OCI-LY1 (cell line): ENCODE measurements around the gene TOR4A.

ENCODE experiments used
- H2AFZ ChIP-seq: fragments of 200-600 bp; sonication (generic), shearing (Covaris generic); 2 replicates; pipeline ENCODE4 v1.6.0; 2014; ENCODE audit warnings: antibody characterized with exemption, mild to moderate bottlenecking, low read length
- H3F3A ChIP-seq: fragments of 200-600 bp; sonication (generic), shearing (Covaris generic); 2 replicates; pipeline ENCODE4 v1.6.0; 2014; ENCODE audit warnings: mild to moderate bottlenecking, antibody characterized with exemption, low read length, moderate library complexity; ENCODE audit not compliant: insufficient read depth
- H3K27ac ChIP-seq: fragments of 200-600 bp; sonication (generic); 2 replicates; pipeline ENCODE4 v1.5.1; 2014; ENCODE audit warnings: low read length, mixed run types, mild to moderate bottlenecking, low read depth; ENCODE audit not compliant: poor library complexity, severe bottlenecking
- H3K27me3 ChIP-seq: fragments of 200-600 bp; sonication (generic); 2 replicates; pipeline ENCODE4 v1.6.0; 2014; ENCODE audit warnings: antibody characterized with exemption, mild to moderate bottlenecking, low read length, moderate library complexity; ENCODE audit not compliant: insufficient read depth
- H3K36me3 ChIP-seq: fragments of 200-600 bp; sonication (generic); 2 replicates; pipeline ENCODE4 v1.6.1; 2014; ENCODE audit warnings: mild to moderate bottlenecking, antibody characterized with exemption, low read length, moderate library complexity, mixed read lengths; ENCODE audit not compliant: insufficient read depth
- H3K4me1 ChIP-seq: fragments of 200-600 bp; sonication (generic); 2 replicates; pipeline ENCODE4 v1.5.1; 2014; ENCODE audit warnings: mild to moderate bottlenecking, low read length, moderate library complexity; ENCODE audit not compliant: insufficient read depth, severe bottlenecking
- H3K4me2 ChIP-seq: fragments of 200-600 bp; sonication (generic), shearing (Covaris generic); 2 replicates; pipeline ENCODE4 v1.6.1; 2014; ENCODE audit warnings: low read length
- H3K4me3 ChIP-seq: fragments of 200-600 bp; sonication (generic); 2 replicates; pipeline ENCODE4 v1.5.1; 2014; ENCODE audit warnings: low read length, low read depth, mild to moderate bottlenecking, mixed read lengths; ENCODE audit not compliant: poor library complexity, severe bottlenecking
- H3K79me2 ChIP-seq: fragments of 200-600 bp; shearing (Covaris generic); 2 replicates; pipeline ENCODE4 v1.6.1; 2016; ENCODE audit warnings: mixed run types, low read length, mixed read lengths; ENCODE audit not compliant: insufficient read depth
- H3K9ac ChIP-seq: fragments of 200-600 bp; sonication (generic), shearing (Covaris generic); 2 replicates; pipeline ENCODE4 v1.6.1; 2014; ENCODE audit warnings: mild to moderate bottlenecking, low read length, mixed read lengths
- H3K9me2 ChIP-seq: fragments of 200-600 bp; sonication (generic), shearing (Covaris generic); 2 replicates; pipeline ENCODE4 v1.6.1; 2014; ENCODE audit warnings: low read depth, mild to moderate bottlenecking, low read length, mixed read lengths
- H3K9me3 ChIP-seq: fragments of 200-600 bp; shearing (Covaris generic); 2 replicates; pipeline ENCODE4 v1.6.1; 2014; ENCODE audit warnings: low read length, mixed read lengths
- H4K20me1 ChIP-seq: fragments of 200-600 bp; sonication (generic), shearing (Covaris generic); 2 replicates; pipeline ENCODE4 v1.6.0; 2016; ENCODE audit warnings: mild to moderate bottlenecking, low read length; ENCODE audit not compliant: insufficient read depth
- EZH2 ChIP-seq: fragments of 200-600 bp; sonication (generic), shearing (Covaris generic); IDR thresholded peaks from 2 replicates; pipeline ENCODE4 v1.8.0; 2017; ENCODE audit warnings: borderline replicate concordance, mixed run types, mild to moderate bottlenecking, antibody characterized with exemption, low read length, moderate library complexity, mixed read lengths
- TF ChIP-seq, protein P1 (sequence below): fragments of 200-600 bp; sonication (generic), shearing (Covaris generic); IDR thresholded peaks from 2 replicates; pipeline ENCODE4 v1.5.1; 2017; ENCODE audit warnings: mild to moderate bottlenecking, antibody characterized with exemption, low read length, moderate library complexity, mixed read lengths

The TOR4A gene

DNA sequence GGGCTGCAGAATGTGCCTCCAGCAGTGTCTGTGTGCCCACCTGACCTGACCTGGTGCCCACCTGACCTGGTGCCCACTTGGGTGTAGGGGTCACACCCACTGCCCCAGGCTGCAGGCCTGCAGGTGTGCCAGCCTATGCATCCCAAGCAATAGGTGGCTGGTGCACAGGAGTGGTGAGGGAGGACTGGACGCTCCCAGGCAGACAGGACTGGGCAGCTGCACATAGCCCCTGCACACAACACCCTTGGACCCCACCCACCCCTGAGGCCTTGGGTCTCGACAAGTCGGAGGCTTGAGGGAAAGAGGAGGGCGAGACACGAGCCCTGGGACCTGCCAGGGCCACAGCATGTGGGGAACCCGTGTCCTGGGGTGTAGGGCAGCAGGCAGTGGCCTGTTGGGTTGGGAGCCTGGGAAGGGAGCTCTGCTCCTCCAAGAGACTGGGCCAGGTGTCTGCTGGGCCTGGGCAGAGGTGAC lies 35.4 kb downstream of the TOR4A start:
- TF ChIP-seq, protein P1, sequence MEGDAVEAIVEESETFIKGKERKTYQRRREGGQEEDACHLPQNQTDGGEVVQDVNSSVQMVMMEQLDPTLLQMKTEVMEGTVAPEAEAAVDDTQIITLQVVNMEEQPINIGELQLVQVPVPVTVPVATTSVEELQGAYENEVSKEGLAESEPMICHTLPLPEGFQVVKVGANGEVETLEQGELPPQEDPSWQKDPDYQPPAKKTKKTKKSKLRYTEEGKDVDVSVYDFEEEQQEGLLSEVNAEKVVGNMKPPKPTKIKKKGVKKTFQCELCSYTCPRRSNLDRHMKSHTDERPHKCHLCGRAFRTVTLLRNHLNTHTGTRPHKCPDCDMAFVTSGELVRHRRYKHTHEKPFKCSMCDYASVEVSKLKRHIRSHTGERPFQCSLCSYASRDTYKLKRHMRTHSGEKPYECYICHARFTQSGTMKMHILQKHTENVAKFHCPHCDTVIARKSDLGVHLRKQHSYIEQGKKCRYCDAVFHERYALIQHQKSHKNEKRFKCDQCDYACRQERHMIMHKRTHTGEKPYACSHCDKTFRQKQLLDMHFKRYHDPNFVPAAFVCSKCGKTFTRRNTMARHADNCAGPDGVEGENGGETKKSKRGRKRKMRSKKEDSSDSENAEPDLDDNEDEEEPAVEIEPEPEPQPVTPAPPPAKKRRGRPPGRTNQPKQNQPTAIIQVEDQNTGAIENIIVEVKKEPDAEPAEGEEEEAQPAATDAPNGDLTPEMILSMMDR = no peak
- TF ChIP-seq EZH2 = no peak

DNA sequence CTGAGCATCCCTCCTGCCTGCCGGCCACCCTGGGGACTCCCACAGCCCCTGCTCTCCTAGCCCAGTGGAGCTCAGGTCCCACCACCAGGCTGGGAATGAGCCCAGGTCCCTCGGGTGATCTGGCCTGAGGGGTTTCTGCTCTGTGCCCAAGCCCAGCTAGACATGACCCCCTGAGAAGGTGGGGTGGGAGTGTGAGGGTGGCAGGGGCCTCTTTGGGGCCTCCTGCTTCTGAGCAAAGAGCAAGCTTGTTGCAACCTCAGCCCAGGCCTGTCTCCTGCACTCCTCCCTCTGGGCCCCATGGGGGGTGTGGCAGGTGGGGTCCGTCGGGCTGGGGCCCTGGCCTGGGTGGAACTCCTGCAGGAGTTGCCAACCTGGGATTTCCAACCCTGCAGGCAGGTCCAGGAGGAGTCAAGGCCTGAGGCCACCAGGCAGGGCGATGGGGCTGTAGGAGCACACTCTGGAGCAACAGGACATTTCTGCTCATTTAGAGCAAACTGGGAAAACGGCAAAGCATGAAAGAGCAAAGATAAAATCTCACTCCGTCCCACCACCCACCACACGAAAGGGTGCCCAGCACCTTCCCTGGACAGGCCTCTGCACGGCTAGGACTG lies 35.9 kb downstream of the TOR4A start:
- Histone ChIP-seq H3K4me3 (no peak overlapping the region), H3K4me2 (no peak overlapping the region), H3K4me1 (no peaks in the 10 kb centered on the region)

More for the DNA sequence above, 35.4 kb downstream of the TOR4A start:
- Histone ChIP-seq H2AFZ (no peak overlapping the region), H3K4me2 (no peak overlapping the region), H3K27me3 (0 out of 2 replicates have a peak, but pooled peaks cover 5% of the 10 kb centered on the region), H3K4me3 (no peak overlapping the region), H3K79me2 (no peaks in the 10 kb centered on the region), H3K9me2 (no peaks in the 10 kb centered on the region), H3K36me3 (no peaks in the 10 kb centered on the region), H3K9ac (no peak overlapping the region), H3K9me3 (no peaks in the 10 kb centered on the region), H3K4me1 (no peaks in the 10 kb centered on the region), H4K20me1 (no peaks in the 10 kb centered on the region), H3K27ac (no peak overlapping the region), H3F3A (no peaks in the 10 kb centered on the region)

DNA sequence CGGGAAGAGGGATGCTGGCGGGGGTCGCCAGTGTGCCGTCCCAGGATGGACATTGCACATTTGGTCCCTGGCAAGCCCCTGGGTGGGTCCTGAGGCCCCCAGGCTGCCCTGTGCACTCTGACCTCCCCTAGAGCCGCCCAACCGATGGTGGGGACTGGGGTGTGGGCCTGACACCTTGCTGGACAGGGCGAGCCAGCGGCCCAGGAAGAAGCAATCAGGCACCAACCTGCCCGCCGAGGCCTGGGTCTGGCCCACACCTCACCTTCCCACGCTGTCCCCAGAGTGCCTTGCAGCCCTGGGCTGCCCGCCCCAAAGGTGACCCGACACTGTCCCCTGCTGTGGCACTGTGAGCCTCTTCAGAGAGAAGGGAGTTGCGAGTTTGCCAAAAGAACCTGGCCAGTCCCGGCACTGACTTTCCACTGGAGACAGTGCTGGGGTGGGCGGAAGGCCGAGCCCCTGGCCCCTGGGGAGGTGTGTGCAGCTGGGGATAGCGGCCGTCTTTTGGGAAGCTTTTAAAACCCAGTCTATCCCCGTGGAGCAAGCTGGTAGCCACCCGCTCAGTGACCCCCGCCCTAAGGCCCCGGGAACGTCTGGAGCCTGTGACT lies 36.5 kb downstream of the TOR4A start:
- H3K9ac ChIP-seq = no peak overlapping the region
- H3F3A ChIP-seq = no peaks in the 10 kb centered on the region
- H3K79me2 ChIP-seq = no peaks in the 10 kb centered on the region
- H3K27me3 ChIP-seq = 0 out of 2 replicates have a peak, but pooled peaks cover 5% of the 10 kb centered on the region
- no peaks in the 10 kb centered on the region for H3K36me3 ChIP-seq
- no peaks in the 10 kb centered on the region for H4K20me1 ChIP-seq
- no peak overlapping the region for H3K4me2 ChIP-seq
- H3K4me1 ChIP-seq = no peaks in the 10 kb centered on the region
- H3K27ac ChIP-seq = no peak overlapping the region
- H2AFZ ChIP-seq = no peak overlapping the region
- no peaks in the 10 kb centered on the region for H3K9me2 ChIP-seq
- H3K4me3 ChIP-seq = no peak overlapping the region
- TF ChIP-seq EZH2 = no peak
- H3K9me3 ChIP-seq = no peaks in the 10 kb centered on the region

More for the DNA sequence above, 35.9 kb downstream of the TOR4A start:
- H3K79me2 ChIP-seq = no peaks in the 10 kb centered on the region
- no peaks in the 10 kb centered on the region for H3K36me3 ChIP-seq
- no peak for TF ChIP-seq EZH2
- TF ChIP-seq, protein P1 = no peak
- H2AFZ ChIP-seq = no peak overlapping the region
- H4K20me1 ChIP-seq = no peaks in the 10 kb centered on the region
- H3K9me2 ChIP-seq = no peaks in the 10 kb centered on the region
- no peaks in the 10 kb centered on the region for H3K9me3 ChIP-seq
- no peak overlapping the region for H3K27ac ChIP-seq
- 0 out of 2 replicates have a peak, but pooled peaks cover 5% of the 10 kb centered on the region for H3K27me3 ChIP-seq
- H3F3A ChIP-seq = no peaks in the 10 kb centered on the region
- no peak overlapping the region for H3K9ac ChIP-seq
